Measurements from ENCODE around the gene ERFL. TPM values are rescaled to one million over a fixed set of nuclear protein-coding genes. Genes with fewer than 3 reads are reported as not detected.

ERFL gene
- total RNA-seq, 2 experiments from 2014 or later, result 7.7 to 8.9 TPM

GRCh38 chr19:41919948-41920712, 8.1 kb downstream of the ERFL start:
- POLR2A ChIA-PET, result interaction anchor here (2.2 kb wide), 1 partner anchor 33 kb away, joined by 13 read pairs; no protein-coding TSS in a partner anchor
- ATAC-seq (ENCODE audit: poor library complexity), result no peak

GRCh38 chr19:41918653-41919244, 9.5 kb downstream of the ERFL start:
- Mint-ChIP-seq H3K4me3 (no peak overlapping the region), H3K27me3 (peaks cover 10% of the 10 kb centered on the region), H3K4me1 (ENCODE audit: low read depth) (peaks cover 18% of the 10 kb centered on the region), H3K36me3 (ENCODE audit: low read depth) (no peaks in the 10 kb centered on the region), H3K27ac (no peak overlapping the region), H3K9me3 (no peaks in the 10 kb centered on the region)
- Histone ChIP-seq H3K9me3 (ENCODE audit: control insufficient read depth in 1 of 2, insufficient read depth in 1 of 2, low read length in 2 of 2) (no peaks in the 10 kb centered on the region), H3K4me1 (ENCODE audit: insufficient read depth, low read length) (peaks cover 47% of the 10 kb centered on the region), H3K36me3 (ENCODE audit: insufficient read depth, low read length) (no peaks in the 10 kb centered on the region), H3K27ac (ENCODE audit: low read depth in 1 of 2, low read length in 2 of 2) (no peak overlapping the region), H3K4me3 (ENCODE audit: low read length) (no peak overlapping the region), H3K27me3 (ENCODE audit: control insufficient read depth in 1 of 2, insufficient read depth in 2 of 2, low read length in 2 of 2) (peaks cover 39% of the 10 kb centered on the region in 2 experiments)
- intact Hi-C loops (cut with DNase I, micrococcal nuclease), result no loop called here
- ChIA-PET POLR2A (interaction anchor here (0.6 kb wide), 1 partner anchor 34 kb away, joined by 3 read pairs; no protein-coding TSS in a partner anchor), CTCF (interaction anchor here (0.9 to 1.3 kb wide), 3 partner anchors 41 to 59 kb away, joined by 3 to 4 read pairs (median 4); partner anchors contain the start of gene RABAC1)
- no peak for ATAC-seq (ENCODE audit: poor library complexity)
- TF ChIP-seq CTCF (IDR thresholded peaks at IDR 0.05), result no peak
- no peak for DNase-seq

More at GRCh38 chr19:41919948-41920712, 8.1 kb downstream of the ERFL start:
- no peak for TF ChIP-seq CTCF (IDR thresholded peaks at IDR 0.05)
- Mint-ChIP-seq H3K9me3 (no peaks in the 10 kb centered on the region), H3K36me3 (ENCODE audit: low read depth) (no peaks in the 10 kb centered on the region), H3K27me3 (peaks cover 10% of the 10 kb centered on the region), H3K4me1 (ENCODE audit: low read depth) (peaks cover 12% of the 10 kb centered on the region), H3K4me3 (no peak overlapping the region), H3K27ac (no peak overlapping the region)
- Histone ChIP-seq H3K4me3 (ENCODE audit: low read length) (no peak overlapping the region), H3K4me1 (ENCODE audit: insufficient read depth, low read length) (peaks cover 35% of the 10 kb centered on the region), H3K9me3 (ENCODE audit: control insufficient read depth in 1 of 2, insufficient read depth in 1 of 2, low read length in 2 of 2) (no peaks in the 10 kb centered on the region), H3K27me3 (ENCODE audit: control insufficient read depth in 1 of 2, insufficient read depth in 2 of 2, low read length in 2 of 2) (peaks cover 26 to 30% of the 10 kb centered on the region in 2 experiments), H3K36me3 (ENCODE audit: insufficient read depth, low read length) (no peaks in the 10 kb centered on the region), H3K27ac (ENCODE audit: low read depth in 1 of 2, low read length in 2 of 2) (no peak overlapping the region)
- CTCF ChIA-PET, result interaction anchor here (0.9 to 1.7 kb wide), 4 partner anchors 39 to 61 kb away, joined by 3 to 4 read pairs (median 4); partner anchors contain the start of gene RABAC1
- no peak for DNase-seq
- intact Hi-C loops (cut with DNase I, micrococcal nuclease), result no loop called here

GRCh38 chr19:41918095-41918494, 10.2 kb downstream of the ERFL start:
- H3K27ac Mint-ChIP-seq, result no peak overlapping the region
- Histone ChIP-seq H3K27ac (ENCODE audit: low read depth in 1 of 2, low read length in 2 of 2) (no peak overlapping the region), H3K27me3 (ENCODE audit: control insufficient read depth in 1 of 2, insufficient read depth in 2 of 2, low read length in 2 of 2) (peaks cover 44% of the 10 kb centered on the region in 2 experiments), H3K4me3 (ENCODE audit: low read length) (no peak overlapping the region), H3K9me3 (ENCODE audit: control insufficient read depth in 1 of 2, insufficient read depth in 1 of 2, low read length in 2 of 2) (no peaks in the 10 kb centered on the region), H3K36me3 (ENCODE audit: insufficient read depth, low read length) (no peaks in the 10 kb centered on the region), H3K4me1 (ENCODE audit: insufficient read depth, low read length) (peaks cover 54% of the 10 kb centered on the region)
- H3K4me1 Mint-ChIP-seq (ENCODE audit: low read depth), result peaks cover 18% of the 10 kb centered on the region
- ChIA-PET POLR2A (no interaction called here), CTCF (no interaction called here)
- ATAC-seq (ENCODE audit: poor library complexity) (no peak), DNase-seq (no peak)
- H3K9me3 Mint-ChIP-seq, result no peaks in the 10 kb centered on the region
- TF ChIP-seq CTCF (IDR thresholded peaks at IDR 0.05), result no peak
- no peak overlapping the region for H3K4me3 Mint-ChIP-seq
- intact Hi-C loops (cut with DNase I, micrococcal nuclease), result no loop called here
- H3K36me3 Mint-ChIP-seq (ENCODE audit: low read depth), result no peaks in the 10 kb centered on the region
- peaks cover 10% of the 10 kb centered on the region for H3K27me3 Mint-ChIP-seq

All from CD4-positive, alpha-beta T cell (primary cell).